ENCODE measurements around the gene FARS2.

GRCh38 chr6:5506149-5506548 is 244.8 kb downstream of the FARS2 start:
- TF ChIP-seq CTCF (IDR thresholded peaks at IDR 0.05) (no peak), POLR2A (IDR thresholded peaks at IDR 0.05) (no peak), POLR2AphosphoS5 (IDR thresholded peaks at IDR 0.05) (no peak)

Data from transverse colon (tissue), 4 donors.